ENCODE results near the gene HSD3B7. TPM values are rescaled to one million over a fixed set of nuclear protein-coding genes. Genes with fewer than 3 reads are reported as not detected.

Gene HSD3B7
- total RNA-seq, 1 donor from 2014 or later, result 7.4 TPM

DNA sequence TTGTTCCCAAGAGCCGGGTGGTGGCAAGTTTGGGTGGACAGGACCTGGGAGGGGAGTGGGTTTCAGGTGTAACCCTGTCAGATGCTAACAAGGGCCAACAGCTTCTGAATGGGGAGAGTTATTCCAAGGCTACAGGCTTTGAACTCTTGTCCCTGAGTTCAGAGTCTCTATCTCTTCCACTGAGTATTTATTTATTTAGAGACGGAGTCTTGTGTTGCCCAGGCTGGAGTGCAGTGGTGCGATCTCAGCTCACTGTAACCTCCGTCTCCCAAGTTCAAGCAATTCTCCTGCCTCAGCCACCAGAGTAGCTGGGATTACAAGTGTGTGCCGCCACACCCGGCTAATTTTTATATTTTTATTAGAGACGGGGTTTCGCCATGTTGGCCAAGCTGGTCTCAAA, 30.0 kb upstream of the HSD3B7 start:
- ATAC-seq (no peak), DNase-seq (no peak)
- intact Hi-C loops (cut with micrococcal nuclease), result no loop called here

DNA sequence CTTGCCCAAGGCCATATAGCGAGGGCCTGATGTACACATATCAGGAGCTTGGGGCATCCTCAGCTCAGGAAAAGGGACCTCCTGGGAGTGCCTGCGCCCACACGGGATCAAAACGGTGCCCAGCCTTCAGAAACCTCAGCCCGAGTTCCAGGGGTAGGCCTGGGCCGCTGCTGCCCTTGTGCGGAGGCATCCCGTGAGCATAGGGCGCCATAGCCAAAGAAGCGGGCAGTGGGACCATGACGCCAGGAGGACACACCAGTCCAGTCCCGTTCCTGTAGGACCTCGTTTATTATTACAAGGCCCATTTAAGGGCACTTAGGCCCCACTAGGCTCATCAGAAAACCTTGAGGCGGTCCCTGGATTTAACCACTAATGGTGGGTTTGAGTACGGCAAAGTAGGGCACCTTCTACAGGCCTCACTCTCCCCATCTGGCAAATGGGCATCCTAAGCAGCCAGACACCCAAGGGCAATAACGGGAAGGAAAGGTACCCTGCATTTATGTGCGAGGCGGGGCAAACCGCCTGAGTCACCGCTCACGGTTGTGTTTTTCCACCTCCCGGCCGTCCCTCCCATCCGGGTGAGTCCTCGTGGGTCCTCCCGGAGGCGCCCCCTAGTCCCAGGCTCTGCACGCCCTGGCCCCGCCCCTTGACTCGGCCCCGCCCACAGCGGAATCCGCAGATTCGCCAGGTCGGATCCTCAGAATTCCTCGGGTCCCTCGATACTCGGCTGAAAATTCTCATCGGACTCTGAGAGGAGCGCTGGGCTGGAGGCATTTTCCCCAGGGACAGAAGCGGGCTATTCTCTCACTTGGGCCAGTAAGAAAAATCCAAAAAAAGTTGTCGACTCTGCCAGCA, 28.2 kb upstream of the HSD3B7 start:
- intact Hi-C loops (cut with micrococcal nuclease), result no loop called here
- DNase-seq, result peak; percentile 89
- ATAC-seq, result peak; percentile 80

DNA sequence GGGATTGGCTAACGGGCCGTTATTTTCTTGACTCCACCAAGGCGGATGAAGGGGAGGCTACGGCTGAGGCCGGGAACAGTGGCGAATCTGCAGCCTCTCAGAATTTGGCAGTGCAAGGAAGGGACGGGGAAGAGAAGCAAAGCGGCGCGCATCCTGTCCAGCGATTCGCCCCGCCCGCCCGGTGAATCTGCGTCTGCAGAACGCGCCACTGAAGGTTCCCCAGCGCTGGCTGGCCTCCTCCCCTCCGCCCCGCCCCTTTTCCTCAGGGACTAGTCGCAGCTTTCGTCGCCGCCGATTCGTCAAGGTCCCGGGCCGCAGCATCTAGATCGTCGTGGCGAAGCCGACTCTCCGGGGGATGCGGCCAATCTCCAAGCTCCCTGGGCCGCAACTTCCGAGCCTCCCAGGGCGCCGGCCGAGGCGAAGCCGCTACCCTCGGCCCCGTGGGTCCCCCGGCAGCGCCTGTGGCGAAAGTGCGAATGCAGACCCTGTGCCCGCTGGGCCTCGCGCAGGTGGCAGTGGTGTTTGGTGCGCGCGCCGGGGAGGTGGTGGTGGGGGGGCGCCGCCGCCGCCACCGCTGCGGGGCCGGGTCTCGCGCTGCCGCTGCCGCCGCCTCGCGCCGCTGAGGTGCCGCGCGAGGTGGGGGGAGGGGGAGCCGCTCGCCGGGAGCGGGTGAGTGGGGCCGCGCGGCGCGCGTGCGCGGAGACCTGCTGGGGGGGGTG, 27.4 kb upstream of the HSD3B7 start, which contains the start of gene SETD1A:
SETD1A (plus strand) TSS at position 299 of the 719 bp plus-strand sequence. CDS start 978 bp downstream, outside the sequence.
- intact Hi-C loops (cut with micrococcal nuclease), result no loop called here
- ATAC-seq (peak; percentile 91), DNase-seq (peak; percentile 97)

DNA sequence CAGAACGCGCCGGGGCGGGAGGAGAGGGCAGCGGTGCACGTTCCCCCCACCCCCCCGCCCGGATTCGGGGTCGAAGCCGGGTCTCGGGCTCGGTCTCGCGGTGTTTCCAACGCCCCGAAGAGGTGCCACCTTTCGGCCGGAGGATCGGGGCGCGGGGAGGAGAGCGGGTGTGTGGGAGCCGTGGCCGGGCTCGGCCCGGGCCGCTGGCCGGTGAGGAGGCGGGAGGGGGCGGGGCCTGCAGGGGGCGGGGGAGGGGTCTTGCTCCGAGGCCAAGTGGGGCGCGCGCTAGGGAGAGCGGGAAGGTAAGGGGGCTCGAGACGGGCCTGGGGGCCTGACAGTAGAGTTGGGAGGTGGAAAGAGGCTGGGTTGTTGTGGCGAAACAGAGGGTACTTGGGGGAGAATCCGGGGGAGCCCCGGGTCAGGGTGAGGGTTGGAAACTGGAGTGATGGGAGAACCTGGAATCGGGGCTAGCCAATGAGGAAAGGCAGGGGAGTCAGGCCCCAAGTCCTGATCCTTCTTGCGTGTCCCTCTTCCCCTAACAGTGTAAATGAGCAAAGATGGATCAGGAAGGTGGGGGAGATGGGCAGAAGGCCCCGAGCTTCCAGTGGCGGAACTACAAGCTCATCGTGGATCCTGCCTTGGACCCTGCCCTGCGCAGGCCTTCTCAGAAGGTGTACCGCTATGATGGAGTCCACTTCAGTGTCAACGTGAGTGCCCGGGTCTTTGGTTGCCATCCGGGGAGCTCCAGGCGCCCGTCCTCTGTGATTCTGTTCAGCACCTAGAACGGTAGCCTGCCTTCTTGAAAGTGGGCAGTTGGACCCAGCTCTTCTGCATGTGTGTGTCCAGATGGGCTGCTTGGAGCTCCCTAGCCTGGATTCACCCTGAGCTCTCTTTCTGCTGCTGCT, 26.6 kb upstream of the HSD3B7 start:
- no peak for DNase-seq
- ATAC-seq, result peak; percentile 7
- intact Hi-C loops (cut with micrococcal nuclease), result no loop called here

DNA sequence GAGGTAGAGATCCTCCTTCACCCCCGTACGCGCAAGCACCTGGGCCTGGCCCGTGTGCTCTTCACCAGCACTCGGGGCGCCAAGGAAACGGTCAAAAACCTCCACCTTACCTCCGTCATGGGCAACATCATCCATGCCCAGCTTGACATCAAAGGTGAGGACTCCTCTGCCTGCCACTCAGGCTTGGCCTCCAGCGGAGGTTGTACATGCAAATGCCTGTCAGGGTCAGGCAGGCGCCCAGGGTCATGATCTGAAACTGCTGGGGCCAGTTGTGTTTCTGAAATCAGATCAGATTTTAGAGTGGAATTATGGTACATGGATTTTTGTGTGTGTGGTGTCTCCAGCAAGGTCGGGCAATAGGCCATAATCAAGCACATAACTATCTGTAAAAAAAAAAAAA, 23.6 kb upstream of the HSD3B7 start:
- no peak for DNase-seq
- intact Hi-C loops (cut with micrococcal nuclease), result no loop called here
- no peak for ATAC-seq

DNA sequence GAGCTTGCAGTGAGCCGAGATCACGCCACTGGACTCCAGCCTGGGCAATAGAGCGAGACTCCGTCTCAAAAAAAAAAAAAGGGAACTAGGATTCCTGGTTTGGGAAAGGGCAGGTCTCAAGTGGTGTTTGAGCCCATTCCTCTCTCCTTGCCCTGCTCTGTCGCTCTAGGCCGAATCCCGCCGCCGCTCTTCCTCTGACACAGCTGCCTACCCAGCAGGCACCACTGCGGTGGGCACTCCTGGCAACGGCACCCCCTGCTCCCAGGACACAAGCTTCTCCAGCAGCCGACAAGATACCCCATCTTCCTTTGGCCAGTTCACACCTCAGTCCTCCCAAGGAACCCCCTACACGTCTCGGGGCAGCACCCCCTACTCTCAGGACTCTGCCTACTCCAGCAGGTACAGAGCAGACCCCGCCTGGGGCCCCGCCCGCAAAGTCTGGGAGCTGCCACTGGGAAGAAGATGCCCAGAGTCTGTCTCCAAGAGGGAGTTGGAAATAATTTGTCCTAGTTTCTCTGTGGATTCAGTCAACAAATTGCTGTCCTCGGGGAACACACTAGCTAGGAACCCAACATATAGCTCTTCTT, 21.0 kb upstream of the HSD3B7 start:
- DNase-seq (no peak), ATAC-seq (no peak)
- intact Hi-C loops (cut with micrococcal nuclease), result no loop called here

DNA sequence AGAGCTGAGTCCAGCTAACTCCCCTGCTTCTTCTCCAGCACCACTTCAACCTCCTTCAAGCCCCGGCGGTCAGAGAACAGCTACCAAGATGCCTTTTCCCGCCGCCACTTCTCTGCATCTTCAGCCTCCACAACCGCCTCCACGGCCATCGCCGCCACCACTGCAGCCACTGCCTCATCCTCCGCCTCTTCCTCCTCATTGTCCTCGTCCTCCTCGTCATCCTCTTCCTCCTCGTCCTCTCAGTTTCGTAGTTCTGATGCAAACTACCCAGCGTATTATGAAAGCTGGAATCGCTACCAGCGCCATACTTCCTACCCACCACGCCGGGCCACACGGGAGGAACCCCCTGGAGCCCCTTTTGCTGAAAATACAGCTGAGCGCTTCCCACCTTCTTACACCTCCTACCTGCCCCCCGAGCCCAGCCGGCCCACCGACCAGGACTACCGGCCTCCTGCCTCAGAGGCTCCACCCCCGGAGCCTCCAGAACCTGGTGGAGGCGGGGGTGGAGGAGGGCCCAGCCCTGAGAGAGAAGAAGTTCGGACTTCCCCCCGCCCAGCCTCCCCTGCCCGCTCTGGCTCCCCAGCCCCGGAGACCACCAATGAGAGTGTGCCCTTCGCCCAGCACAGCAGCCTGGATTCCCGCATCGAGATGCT, 20.3 kb upstream of the HSD3B7 start:
- ATAC-seq (no peak), DNase-seq (no peak)
- intact Hi-C loops (cut with micrococcal nuclease), result no loop called here

DNA sequence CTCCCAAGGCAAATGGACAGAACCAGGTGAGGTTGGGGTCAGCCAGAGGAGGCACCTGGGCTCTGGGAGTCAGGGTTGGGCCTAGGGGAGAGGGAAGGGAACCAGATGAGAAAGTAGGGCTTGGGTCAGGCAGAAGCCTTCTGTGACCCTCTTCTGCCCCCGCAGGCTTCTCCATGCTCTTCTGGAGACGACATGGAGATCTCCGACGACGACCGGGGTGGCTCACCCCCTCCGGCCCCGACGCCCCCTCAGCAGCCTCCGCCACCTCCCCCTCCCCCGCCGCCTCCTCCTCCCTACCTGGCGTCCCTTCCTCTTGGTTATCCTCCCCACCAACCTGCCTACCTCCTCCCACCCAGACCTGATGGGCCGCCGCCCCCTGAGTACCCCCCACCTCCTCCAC, 19.6 kb upstream of the HSD3B7 start:
- DNase-seq (no peak), ATAC-seq (no peak)
- intact Hi-C loops (cut with micrococcal nuclease), result no loop called here

DNA sequence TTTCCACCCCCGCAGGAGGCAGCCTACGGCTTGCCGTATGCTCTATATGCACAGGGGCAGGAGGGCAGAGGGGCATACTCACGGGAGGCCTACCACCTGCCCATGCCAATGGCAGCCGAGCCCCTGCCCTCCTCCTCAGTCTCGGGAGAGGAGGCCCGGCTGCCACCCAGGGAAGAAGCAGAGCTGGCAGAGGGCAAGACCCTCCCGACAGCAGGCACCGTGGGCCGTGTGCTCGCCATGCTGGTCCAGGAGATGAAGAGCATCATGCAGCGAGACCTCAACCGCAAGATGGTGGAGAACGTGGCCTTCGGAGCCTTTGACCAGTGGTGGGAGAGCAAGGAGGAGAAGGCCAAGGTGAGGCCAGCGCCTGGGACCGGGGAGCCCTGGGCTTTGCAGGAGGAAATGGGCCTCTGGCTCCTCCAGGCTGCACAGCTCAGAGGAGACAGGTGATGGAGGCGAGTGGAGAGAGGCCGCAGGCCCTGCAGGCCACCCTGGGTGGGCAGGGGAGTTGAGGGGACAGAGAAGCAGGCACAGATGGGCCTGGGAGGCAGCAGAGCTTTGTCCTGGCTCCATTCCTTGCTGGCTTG, 18.9 kb upstream of the HSD3B7 start:
- ATAC-seq, result no peak
- intact Hi-C loops (cut with micrococcal nuclease), result no loop called here
- no peak for DNase-seq

DNA sequence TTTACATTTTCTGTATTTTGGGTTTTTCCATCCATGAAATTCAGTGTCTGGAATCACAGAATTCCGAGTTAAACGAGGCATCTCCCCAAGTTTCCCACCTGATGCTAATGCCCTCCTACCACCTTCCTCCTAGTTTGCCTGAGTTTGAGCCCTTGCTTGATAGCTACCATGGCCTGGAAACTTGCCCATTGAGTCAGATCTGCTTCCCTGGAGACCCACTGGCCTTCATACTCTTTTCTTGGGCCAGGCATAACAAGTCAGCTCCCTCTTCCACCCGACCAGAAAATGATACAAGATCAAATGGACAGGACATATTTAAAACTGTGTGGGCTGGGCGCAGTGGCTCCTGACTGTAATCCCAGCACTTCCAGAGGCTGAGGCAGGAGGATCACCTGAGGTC, 17.2 kb upstream of the HSD3B7 start:
- no peak for DNase-seq
- intact Hi-C loops (cut with micrococcal nuclease), result no loop called here

DNA sequence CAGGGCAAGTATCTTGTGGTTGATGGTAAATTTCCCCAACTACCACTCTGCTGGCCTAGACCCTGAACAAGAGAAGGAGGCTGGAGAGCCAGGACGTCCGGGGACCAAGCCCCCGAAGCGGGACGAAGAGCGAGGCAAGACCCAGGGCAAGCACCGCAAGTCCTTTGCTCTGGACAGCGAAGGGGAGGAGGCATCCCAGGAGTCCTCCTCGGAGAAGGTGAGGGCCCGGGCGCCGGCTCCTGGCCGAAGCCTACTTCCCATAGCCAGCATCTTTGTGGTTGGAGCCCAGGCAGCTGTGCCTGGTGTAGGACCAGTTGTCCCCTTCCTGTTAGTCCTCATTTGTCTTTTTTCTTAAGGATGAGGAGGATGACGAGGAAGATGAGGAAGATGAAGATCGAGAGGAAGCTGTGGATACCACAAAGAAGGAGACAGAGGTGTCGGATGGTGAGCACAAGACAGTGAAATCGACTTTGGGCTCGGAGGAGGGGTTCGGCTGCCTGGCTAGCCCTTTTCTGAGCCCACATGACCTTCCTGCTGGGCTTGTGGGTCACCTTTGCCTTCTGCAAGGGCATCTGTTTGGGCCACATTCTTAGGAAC, 15.7 kb upstream of the HSD3B7 start:
- intact Hi-C loops (cut with micrococcal nuclease), result no loop called here
- DNase-seq (no peak), ATAC-seq (no peak)

More for the DNA sequence above, 17.2 kb upstream of the HSD3B7 start:
- ATAC-seq, result no peak

DNA sequence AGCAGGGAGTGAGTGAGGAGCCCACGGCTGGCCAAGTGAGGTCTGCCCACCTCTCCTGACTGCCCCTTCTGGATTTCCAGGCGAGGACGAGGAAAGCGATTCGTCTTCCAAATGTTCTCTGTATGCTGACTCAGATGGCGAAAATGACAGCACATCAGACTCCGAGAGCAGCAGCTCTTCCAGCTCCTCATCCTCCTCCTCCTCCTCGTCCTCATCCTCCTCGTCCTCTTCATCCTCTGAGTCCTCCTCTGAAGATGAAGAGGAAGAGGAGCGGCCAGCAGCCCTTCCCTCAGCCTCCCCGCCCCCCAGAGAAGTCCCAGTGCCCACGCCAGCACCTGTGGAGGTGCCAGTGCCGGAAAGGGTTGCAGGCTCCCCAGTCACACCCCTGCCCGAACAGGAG, 13.7 kb upstream of the HSD3B7 start:
- ATAC-seq (no peak), DNase-seq (no peak)
- intact Hi-C loops (cut with micrococcal nuclease), result no loop called here

DNA sequence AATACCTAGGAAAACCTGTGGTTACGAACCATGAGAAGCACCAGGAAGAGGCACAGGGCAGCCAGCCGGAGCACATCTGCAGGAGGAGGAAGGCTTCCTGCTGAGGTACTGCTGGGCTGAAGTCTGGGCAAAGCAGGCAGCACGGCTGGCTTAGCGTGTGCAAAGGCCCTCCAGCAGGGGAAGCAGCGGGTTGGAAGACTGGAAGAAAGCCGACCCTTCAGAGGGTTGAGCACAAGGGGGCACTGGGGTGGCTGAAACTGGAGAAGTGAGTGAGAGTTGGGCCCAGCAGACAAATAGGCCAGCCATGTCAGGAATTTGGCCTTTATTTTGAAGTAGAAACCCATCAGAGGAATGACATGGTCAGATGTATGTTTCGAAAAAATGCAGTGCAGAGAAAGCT, 12.1 kb upstream of the HSD3B7 start:
- intact Hi-C loops (cut with micrococcal nuclease), result no loop called here
- ATAC-seq (no peak), DNase-seq (no peak)

DNA sequence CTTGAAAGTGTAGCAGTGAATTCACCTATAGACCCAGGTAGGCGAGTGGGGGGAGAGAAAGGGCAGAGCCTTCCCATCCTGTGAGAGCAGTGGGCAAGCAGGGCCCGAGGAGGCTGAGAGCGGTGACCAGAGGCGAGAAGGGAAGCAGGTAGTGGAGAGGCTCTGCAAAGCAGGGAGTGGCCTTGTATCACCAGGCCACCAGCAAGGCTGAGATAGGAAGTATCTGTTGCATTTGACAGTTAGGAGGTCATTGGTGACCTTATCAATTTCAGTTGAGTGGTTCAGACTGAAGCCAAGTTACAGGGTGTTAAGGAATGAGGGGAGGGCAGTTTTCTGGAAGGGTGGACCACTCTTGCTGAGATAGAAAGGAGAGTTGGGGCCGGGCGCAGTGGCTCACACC, 10.7 kb upstream of the HSD3B7 start:
- DNase-seq (no peak), ATAC-seq (no peak)
- intact Hi-C loops (cut with micrococcal nuclease), result no loop called here

DNA sequence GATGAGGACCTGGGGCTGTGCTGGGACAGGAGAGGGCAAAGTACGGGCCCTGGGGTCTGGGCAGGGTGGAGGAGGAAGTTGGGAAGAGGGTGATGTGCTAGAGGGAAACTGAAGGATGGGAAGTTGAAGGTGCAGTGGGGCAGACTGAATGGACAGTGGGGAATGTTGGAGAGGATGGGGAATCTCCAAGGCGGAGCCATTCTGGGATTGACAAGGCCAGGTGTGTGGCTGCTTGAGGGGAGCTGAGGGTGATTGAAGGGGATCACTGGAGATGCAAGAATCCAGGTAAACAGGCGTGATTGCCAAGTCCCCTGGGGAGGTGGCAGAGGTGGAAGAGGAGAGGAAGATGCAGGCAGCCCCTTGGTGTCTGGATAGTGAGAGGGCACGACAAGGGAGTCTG, 8.5 kb upstream of the HSD3B7 start:
- intact Hi-C loops (cut with micrococcal nuclease), result no loop called here
- ATAC-seq (no peak), DNase-seq (no peak)

DNA sequence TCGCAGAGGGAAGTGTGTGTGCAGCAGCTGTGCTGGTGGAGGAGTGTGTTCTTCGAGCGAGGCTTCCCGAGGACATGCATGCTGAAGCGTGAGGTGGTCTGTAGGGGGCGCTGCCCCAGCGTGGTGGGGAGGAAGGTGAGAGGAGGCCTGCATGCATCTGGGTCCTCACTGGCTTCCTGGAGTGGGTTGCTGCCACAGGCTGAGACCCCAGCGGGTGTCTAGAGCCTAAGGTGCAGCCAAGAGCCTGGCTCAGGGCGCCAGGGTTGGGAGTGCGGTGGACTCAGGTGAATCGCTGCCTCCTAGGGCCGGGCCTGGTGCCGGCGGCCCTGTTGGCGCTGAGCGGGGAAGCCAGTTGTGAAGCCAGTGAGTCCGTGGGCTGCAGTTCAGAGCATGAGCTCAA, 7.5 kb upstream of the HSD3B7 start:
- ATAC-seq, result no peak
- intact Hi-C loops (cut with micrococcal nuclease), result no loop called here
- DNase-seq, result no peak

DNA sequence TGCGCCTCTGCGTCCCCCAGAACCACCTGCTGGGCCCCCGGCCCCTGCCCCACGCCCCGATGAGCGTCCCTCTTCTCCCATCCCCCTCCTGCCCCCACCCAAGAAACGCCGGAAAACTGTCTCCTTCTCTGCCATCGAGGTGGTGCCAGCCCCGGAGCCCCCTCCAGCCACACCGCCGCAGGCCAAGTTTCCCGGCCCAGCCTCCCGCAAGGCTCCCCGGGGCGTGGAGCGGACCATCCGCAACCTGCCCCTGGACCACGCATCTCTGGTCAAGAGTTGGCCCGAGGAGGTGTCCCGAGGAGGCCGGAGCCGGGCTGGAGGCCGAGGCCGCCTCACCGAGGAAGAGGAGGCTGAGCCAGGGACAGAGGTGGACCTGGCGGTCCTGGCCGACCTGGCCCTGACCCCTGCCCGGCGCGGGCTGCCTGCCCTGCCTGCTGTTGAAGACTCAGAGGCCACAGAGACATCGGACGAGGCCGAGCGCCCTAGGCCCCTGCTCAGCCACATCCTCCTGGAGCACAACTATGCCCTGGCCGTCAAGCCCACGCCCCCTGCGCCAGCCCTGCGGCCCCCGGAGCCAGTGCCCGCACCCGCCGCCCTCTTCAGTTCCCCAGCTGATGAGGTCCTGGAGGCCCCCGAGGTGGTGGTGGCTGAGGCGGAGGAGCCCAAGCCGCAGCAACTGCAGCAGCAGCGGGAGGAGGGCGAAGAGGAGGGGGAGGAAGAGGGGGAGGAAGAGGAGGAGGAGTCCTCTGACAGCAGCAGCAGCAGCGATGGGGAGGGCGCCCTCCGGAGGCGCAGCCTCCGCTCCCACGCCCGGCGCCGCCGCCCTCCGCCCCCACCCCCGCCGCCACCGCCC, 5.6 kb upstream of the HSD3B7 start:
- ATAC-seq (no peak), DNase-seq (no peak)
- intact Hi-C loops (cut with micrococcal nuclease), result loop anchor here (10.0 kb wide), 2 partner anchors 465 to 885 kb away; partner anchors contain the start of gene ZNF843
